K562 (cell line): ENCODE measurements around the gene EGFL7. TPM values are rescaled to one million over a fixed set of nuclear protein-coding genes. Genes with fewer than 3 reads are reported as not detected.

Source experiments
- GATA2 ChIP-seq: sonication (generic); formaldehyde crosslinking; IDR thresholded peaks from 2 replicates; pipeline ENCODE4 v1.4.0; 2020; ENCODE audit warnings: mild to moderate bottlenecking, missing genetic modification reagents
- KDM2B ChIP-seq: fragments of 250-450 bp; sonication (Bioruptor Pico); IDR thresholded peaks from 2 replicates; pipeline ENCODE4 v1.8.0; 2021; ENCODE audit warnings: mild to moderate bottlenecking, moderate library complexity
- MAFG ChIP-seq: fragments of 450-650 bp; conservative IDR thresholded peaks from 2 replicates; pipeline ENCODE4 v1.6.1; 2016; ENCODE audit warnings: missing genetic modification characterization, missing compliant biosample characterization
- PYGO2 ChIP-seq: fragments of 450-650 bp; IDR thresholded peaks from 2 replicates; pipeline ENCODE4 v1.6.1; 2016; ENCODE audit warnings: mild to moderate bottlenecking, missing genetic modification characterization, moderate library complexity, missing compliant biosample characterization
- SETDB1 ChIP-seq: IDR thresholded peaks from one replicate; pipeline ENCODE4 v1.6.1; 2012; ENCODE audit warnings: low read length, control low read depth, inconsistent platforms
- TAF7 ChIP-seq: fragments of 450-650 bp; IDR thresholded peaks from 2 replicates; pipeline ENCODE4 v1.6.1; 2016; ENCODE audit warnings: missing genetic modification characterization, missing compliant biosample characterization
- ZBTB7A ChIP-seq: IDR thresholded peaks from 2 replicates; pipeline ENCODE4 v1.6.1; 2011; ENCODE audit warnings: low read depth, mild to moderate bottlenecking, low read length, moderate library complexity, borderline replicate concordance; ENCODE audit not compliant: control insufficient read depth
- ZNF23 ChIP-seq: fragments of 250-450 bp; sonication (Bioruptor Pico); IDR thresholded peaks from 2 replicates; pipeline ENCODE4 v1.4.0; 2020; ENCODE audit warnings: mild to moderate bottlenecking
- ZNF668 ChIP-seq: fragments of 250-450 bp; sonication (Bioruptor Pico); IDR thresholded peaks from 2 replicates; pipeline ENCODE4 v1.8.0; 2022; ENCODE audit warnings: mild to moderate bottlenecking, inconsistent platforms
- polyA plus RNA-seq, 8 experiments: library from polyadenylated mRNA; depleted of rRNA in 4 of 8; stranded (reverse) in 5 of 8; unstranded in 3 of 8; fragments of >200 nt; fragmentation: Nextera tagmentation in 2 of 8; fragmentation: Illumina TruSeq in 1 of 8; extraction: Ambion mirVana in 2 of 8; extraction: Trizol in 1 of 8; gene quantifications; 2 replicates each; pipeline versions ENCODE4 v1.2.1 to v1.2.3, GENCODE V29; 2011 to 2014; ENCODE audit warnings: inconsistent platforms in 1 of 8, missing spikeins in 1 of 8
- total RNA-seq, 7 experiments: library from RNA; depleted of rRNA in 6 of 7; stranded (reverse); fragments of >200 nt in 6 of 7; fragmentation: Illumina TruSeq in 2 of 7; extraction: Trizol in 2 of 7; gene quantifications; 2 replicates each; pipeline versions ENCODE4 v1.2.1 to v1.2.3, GENCODE V29; 2011 to 2021; ENCODE audit warnings: low replicate concordance in 1 of 7
- TF ChIP-seq, protein P1 (sequence below): fragments of 450-650 bp; IDR thresholded peaks from 2 replicates; pipeline ENCODE4 v1.6.1; 2016; ENCODE audit warnings: mild to moderate bottlenecking
- TF ChIP-seq, protein P2 (sequence below): IDR thresholded peaks from 3 replicates; pipeline ENCODE4 v1.6.1; 2011; ENCODE audit warnings: borderline replicate concordance, mild to moderate bottlenecking; ENCODE audit not compliant: insufficient read length, insufficient read depth
- TF ChIP-seq, protein P3 (sequence below): IDR thresholded peaks from 2 replicates; pipeline ENCODE4 v1.6.1; 2012; ENCODE audit warnings: low read depth, low read length, improper control_type of control experiment, borderline replicate concordance
- TF ChIP-seq, protein P4 (sequence below): IDR thresholded peaks from 2 replicates; pipeline ENCODE4 v1.6.1; 2016; ENCODE audit warnings: missing genetic modification characterization, missing compliant biosample characterization
- TF ChIP-seq, protein P5 (sequence below), 2 experiments: IDR thresholded peaks in 1 of 2; conservative IDR thresholded peaks in 1 of 2; 2 replicates each; pipeline ENCODE4 v1.6.1; 2016; ENCODE audit warnings: low read depth in 2 of 2, mild to moderate bottlenecking in 1 of 2, missing compliant biosample characterization in 1 of 2, missing genetic modification characterization in 1 of 2, moderate library complexity in 1 of 2
- TF ChIP-seq, protein P6 (sequence below): fragments of 250-450 bp; sonication (Bioruptor Pico); IDR thresholded peaks from 2 replicates; pipeline ENCODE4 v1.8.0; 2021; ENCODE audit warnings: borderline replicate concordance, mild to moderate bottlenecking, moderate library complexity; ENCODE audit not compliant: poor library complexity, severe bottlenecking

Gene EGFL7
- total and polyA plus RNA-seq, 9 of the 15 experiments (the other 6 are each of a cell fraction or from before 2014, with no cell fraction given): 1.5 to 286 (median 55.5) TPM

DNA sequence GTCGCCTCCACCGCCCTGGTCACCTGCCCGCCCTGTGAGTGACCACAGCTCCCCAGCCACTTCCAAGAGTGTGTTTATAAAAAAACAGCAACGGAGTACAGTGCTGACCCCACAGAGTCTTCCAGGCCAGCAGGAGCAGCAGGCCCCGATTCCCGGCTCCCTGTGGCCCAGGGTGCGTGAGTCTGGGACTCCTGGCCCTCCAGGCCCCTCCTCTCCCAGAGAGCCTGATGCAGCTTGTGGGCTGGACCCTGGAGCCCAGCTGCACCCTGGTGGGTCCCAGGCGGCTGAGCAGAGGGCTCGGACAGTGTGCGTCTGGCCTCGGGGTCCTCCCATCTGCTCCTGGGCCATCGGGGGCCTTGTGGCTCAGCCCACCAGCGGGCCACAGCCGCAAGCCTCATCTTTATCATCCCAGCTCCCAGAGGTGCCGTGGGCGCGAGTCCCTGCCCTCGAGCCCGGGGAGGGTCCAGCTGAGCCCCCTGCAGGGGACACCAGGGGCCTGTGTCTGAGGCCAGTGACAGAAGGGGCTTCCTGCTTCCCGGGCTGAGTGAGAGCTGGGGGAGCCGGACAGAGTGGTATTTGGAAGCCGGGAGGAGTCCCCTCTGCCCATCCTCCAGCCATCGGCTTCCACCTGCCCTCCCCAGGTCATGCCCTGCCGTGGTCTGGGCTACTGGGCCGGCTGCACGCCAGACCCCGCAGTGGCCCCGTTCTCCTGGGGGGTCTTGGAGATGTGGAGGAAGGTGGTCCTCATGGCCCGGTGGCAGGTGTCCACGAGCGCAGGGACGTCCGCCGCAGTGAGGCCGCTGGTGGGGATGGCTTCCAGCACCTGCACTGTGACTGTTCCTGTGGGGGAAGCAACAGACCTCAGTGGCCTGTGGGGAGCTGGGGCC, 10.6 kb downstream of the EGFL7 start (continued):
- no peak for TF ChIP-seq GATA2 (CRISPR knock-in tag)
- no peak for TF ChIP-seq SETDB1
- TF ChIP-seq, protein P1, sequence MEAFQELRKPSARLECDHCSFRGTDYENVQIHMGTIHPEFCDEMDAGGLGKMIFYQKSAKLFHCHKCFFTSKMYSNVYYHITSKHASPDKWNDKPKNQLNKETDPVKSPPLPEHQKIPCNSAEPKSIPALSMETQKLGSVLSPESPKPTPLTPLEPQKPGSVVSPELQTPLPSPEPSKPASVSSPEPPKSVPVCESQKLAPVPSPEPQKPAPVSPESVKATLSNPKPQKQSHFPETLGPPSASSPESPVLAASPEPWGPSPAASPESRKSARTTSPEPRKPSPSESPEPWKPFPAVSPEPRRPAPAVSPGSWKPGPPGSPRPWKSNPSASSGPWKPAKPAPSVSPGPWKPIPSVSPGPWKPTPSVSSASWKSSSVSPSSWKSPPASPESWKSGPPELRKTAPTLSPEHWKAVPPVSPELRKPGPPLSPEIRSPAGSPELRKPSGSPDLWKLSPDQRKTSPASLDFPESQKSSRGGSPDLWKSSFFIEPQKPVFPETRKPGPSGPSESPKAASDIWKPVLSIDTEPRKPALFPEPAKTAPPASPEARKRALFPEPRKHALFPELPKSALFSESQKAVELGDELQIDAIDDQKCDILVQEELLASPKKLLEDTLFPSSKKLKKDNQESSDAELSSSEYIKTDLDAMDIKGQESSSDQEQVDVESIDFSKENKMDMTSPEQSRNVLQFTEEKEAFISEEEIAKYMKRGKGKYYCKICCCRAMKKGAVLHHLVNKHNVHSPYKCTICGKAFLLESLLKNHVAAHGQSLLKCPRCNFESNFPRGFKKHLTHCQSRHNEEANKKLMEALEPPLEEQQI: no peak
- no peak for TF ChIP-seq TAF7 (tag)
- TF ChIP-seq, protein P2, sequence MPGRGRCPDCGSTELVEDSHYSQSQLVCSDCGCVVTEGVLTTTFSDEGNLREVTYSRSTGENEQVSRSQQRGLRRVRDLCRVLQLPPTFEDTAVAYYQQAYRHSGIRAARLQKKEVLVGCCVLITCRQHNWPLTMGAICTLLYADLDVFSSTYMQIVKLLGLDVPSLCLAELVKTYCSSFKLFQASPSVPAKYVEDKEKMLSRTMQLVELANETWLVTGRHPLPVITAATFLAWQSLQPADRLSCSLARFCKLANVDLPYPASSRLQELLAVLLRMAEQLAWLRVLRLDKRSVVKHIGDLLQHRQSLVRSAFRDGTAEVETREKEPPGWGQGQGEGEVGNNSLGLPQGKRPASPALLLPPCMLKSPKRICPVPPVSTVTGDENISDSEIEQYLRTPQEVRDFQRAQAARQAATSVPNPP: no peak
- TF ChIP-seq, protein P3, sequence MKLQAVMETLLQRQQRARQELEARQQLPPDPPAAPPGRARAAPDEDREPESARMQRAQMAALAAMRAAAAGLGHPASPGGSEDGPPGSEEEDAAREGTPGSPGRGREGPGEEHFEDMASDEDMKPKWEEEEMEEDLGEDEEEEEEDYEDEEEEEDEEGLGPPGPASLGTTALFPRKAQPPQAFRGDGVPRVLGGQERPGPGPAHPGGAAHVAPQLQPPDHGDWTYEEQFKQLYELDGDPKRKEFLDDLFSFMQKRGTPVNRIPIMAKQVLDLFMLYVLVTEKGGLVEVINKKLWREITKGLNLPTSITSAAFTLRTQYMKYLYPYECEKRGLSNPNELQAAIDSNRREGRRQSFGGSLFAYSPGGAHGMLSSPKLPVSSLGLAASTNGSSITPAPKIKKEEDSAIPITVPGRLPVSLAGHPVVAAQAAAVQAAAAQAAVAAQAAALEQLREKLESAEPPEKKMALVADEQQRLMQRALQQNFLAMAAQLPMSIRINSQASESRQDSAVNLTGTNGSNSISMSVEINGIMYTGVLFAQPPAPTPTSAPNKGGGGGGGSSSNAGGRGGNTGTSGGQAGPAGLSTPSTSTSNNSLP: no peak
- no peak for TF ChIP-seq MAFG (tag)
- TF ChIP-seq, protein P4, sequence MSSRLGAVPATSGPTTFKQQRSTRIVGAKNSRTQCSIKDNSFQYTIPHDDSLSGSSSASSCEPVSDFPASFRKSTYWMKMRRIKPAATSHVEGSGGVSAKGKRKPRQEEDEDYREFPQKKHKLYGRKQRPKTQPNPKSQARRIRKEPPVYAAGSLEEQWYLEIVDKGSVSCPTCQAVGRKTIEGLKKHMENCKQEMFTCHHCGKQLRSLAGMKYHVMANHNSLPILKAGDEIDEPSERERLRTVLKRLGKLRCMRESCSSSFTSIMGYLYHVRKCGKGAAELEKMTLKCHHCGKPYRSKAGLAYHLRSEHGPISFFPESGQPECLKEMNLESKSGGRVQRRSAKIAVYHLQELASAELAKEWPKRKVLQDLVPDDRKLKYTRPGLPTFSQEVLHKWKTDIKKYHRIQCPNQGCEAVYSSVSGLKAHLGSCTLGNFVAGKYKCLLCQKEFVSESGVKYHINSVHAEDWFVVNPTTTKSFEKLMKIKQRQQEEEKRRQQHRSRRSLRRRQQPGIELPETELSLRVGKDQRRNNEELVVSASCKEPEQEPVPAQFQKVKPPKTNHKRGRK (tag): no peak
- TF ChIP-seq, protein P5, sequence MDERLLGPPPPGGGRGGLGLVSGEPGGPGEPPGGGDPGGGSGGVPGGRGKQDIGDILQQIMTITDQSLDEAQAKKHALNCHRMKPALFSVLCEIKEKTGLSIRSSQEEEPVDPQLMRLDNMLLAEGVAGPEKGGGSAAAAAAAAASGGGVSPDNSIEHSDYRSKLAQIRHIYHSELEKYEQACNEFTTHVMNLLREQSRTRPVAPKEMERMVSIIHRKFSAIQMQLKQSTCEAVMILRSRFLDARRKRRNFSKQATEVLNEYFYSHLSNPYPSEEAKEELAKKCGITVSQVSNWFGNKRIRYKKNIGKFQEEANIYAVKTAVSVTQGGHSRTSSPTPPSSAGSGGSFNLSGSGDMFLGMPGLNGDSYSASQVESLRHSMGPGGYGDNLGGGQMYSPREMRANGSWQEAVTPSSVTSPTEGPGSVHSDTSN (CRISPR knock-in tag; IDR thresholded peaks at IDR 0.05; ENCODE audit: low read depth): no peak
- TF ChIP-seq, protein P5 (tag; conservative IDR thresholded peaks at IDR 0.05; ENCODE audit: low read depth): no peak
- TF ChIP-seq, protein P6, sequence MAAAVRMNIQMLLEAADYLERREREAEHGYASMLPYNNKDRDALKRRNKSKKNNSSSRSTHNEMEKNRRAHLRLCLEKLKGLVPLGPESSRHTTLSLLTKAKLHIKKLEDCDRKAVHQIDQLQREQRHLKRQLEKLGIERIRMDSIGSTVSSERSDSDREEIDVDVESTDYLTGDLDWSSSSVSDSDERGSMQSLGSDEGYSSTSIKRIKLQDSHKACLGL (CRISPR knock-in tag): no peak
- TF ChIP-seq ZNF23: no peak
- no peak for TF ChIP-seq PYGO2
- TF ChIP-seq KDM2B: no peak
- peak; percentile 90; the same call in 1 of the 2 replicates for TF ChIP-seq ZBTB7A
- TF ChIP-seq ZNF668 (CRISPR knock-in tag): no peak
